Heart left ventricle (tissue), 13 donors: Measurements from ENCODE around the gene TRAFD1.
"Not testable (repeated sequence)": the region's sequence is repeated elsewhere in the genome, so short reads cannot be mapped to it uniquely, and the experiment has no call there.

Experiments
- CTCF ChIP-seq, 12 donors: fragments of 200-600 bp; sonication (generic) in 4 of 12; IDR thresholded peaks; one replicate each; pipeline versions ENCODE4 v1.5.0 to v1.8.0; 2018 to 2022; ENCODE audit warnings: antibody characterized with exemption in 12 of 12, mild to moderate bottlenecking in 5 of 12
- POLR2A ChIP-seq, 2 donors: fragments of 450-650 bp; IDR thresholded peaks; one replicate each; pipeline ENCODE4 v1.6.1; 2017; ENCODE audit warnings: antibody characterized with exemption in 2 of 2, mild to moderate bottlenecking in 2 of 2, moderate library complexity in 2 of 2
- donor health status: ischemic (EF 13 %, LVEDD 7.1; RV severe dilation, severe dysfunction).
- donor health status: DM: no; HTN: yes; CAD: no.
- donor health status: DM: no; HTN: no; CAD: no.
- donor health status: ischemic (EF 25% LVEDD 6.9; RV normal size, moderate dysfunction).
- donor health status: ischemic (EF 25% LVEDD 5.7; RV mildly dilated, moderate dysfunction).
- donor health status: ischemic (EF 35%, LVEDD 5.7; RV mildly dilated, moderate dysfunction).
- donor health status: nonischemic (EF 11% LVEDD 7.7; RV severe dilation, severe dysfunction).
- donor health status: DM: yes; HTN: yes; CAD: no.
- donor health status: PGD.
- donor health status: ischemic (EF 29% LVEDD 5.4; RV normal size, mild dysfunction).
- donor health status: nonischemic (EF 23%, LVEDD 6.1; RV moderate dilation, normal function).

GRCh38 chr12:112100500-112100899 is 24.9 kb upstream of the TRAFD1 start:
- not testable (repeated sequence) for TF ChIP-seq CTCF, POLR2A (IDR thresholded peaks at IDR 0.05)
